B cell (primary cell): Measurements from ENCODE around the gene PADI3.

ENCODE experiments used
- CTCF ChIP-seq: fragments of 200-600 bp; IDR thresholded peaks from one replicate; pipeline ENCODE4 v1.8.0; 2022; ENCODE audit warnings: antibody characterized with exemption, mild to moderate bottlenecking
- EZH2 ChIP-seq: IDR thresholded peaks from 2 replicates; pipeline ENCODE4 v1.6.1; 2012; ENCODE audit warnings: borderline replicate concordance, low read depth, mild to moderate bottlenecking, moderate library complexity, low read length; ENCODE audit not compliant: insufficient read depth, poor library complexity, severe bottlenecking

- TF ChIP-seq EZH2 (no peak), CTCF (no peak)
These were observed 15.9 kb upstream of the PADI3 start for GRCh38 chr1:17232759-17233661.
